Measurements from ENCODE around the gene EIF3D.

The EIF3D gene

GRCh38 chr22:36540867-36541642 is 12.1 kb upstream of the EIF3D start (continued):
- no peak for TF ChIP-seq PATZ1 (CRISPR knock-in tag; IDR thresholded peaks at IDR 0.05; ENCODE audit: borderline replicate concordance)

GRCh38 chr22:36538529-36538928 is 9.6 kb upstream of the EIF3D start:
- ATAC-seq: no peak
- TF ChIP-seq PATZ1 (CRISPR knock-in tag; IDR thresholded peaks at IDR 0.05; ENCODE audit: borderline replicate concordance): no peak
- no peak for TF ChIP-seq PPARA (CRISPR knock-in tag; IDR thresholded peaks at IDR 0.05; ENCODE audit: borderline replicate concordance)
- no peak for TF ChIP-seq SNAI2 (CRISPR knock-in tag; IDR thresholded peaks at IDR 0.05)
- TF ChIP-seq ESRRG (CRISPR knock-in tag; IDR thresholded peaks at IDR 0.05): no peak
- TF ChIP-seq, protein P1, sequence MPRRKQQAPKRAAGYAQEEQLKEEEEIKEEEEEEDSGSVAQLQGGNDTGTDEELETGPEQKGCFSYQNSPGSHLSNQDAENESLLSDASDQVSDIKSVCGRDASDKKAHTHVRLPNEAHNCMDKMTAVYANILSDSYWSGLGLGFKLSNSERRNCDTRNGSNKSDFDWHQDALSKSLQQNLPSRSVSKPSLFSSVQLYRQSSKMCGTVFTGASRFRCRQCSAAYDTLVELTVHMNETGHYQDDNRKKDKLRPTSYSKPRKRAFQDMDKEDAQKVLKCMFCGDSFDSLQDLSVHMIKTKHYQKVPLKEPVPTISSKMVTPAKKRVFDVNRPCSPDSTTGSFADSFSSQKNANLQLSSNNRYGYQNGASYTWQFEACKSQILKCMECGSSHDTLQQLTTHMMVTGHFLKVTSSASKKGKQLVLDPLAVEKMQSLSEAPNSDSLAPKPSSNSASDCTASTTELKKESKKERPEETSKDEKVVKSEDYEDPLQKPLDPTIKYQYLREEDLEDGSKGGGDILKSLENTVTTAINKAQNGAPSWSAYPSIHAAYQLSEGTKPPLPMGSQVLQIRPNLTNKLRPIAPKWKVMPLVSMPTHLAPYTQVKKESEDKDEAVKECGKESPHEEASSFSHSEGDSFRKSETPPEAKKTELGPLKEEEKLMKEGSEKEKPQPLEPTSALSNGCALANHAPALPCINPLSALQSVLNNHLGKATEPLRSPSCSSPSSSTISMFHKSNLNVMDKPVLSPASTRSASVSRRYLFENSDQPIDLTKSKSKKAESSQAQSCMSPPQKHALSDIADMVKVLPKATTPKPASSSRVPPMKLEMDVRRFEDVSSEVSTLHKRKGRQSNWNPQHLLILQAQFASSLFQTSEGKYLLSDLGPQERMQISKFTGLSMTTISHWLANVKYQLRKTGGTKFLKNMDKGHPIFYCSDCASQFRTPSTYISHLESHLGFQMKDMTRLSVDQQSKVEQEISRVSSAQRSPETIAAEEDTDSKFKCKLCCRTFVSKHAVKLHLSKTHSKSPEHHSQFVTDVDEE (CRISPR knock-in tag; IDR thresholded peaks at IDR 0.05): no peak
- no peak for TF ChIP-seq ZNF565 (CRISPR knock-in tag; conservative IDR thresholded peaks at IDR 0.05; ENCODE audit: low read depth)
- TF ChIP-seq, protein P2, sequence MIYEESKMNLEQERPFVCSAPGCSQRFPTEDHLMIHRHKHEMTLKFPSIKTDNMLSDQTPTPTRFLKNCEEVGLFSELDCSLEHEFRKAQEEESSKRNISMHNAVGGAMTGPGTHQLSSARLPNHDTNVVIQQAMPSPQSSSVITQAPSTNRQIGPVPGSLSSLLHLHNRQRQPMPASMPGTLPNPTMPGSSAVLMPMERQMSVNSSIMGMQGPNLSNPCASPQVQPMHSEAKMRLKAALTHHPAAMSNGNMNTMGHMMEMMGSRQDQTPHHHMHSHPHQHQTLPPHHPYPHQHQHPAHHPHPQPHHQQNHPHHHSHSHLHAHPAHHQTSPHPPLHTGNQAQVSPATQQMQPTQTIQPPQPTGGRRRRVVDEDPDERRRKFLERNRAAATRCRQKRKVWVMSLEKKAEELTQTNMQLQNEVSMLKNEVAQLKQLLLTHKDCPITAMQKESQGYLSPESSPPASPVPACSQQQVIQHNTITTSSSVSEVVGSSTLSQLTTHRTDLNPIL (CRISPR knock-in tag; IDR thresholded peaks at IDR 0.05; ENCODE audit: low read depth): no peak
- TF ChIP-seq ZNF70 (CRISPR knock-in tag; IDR thresholded peaks at IDR 0.05): no peak
- TF ChIP-seq, protein P3, sequence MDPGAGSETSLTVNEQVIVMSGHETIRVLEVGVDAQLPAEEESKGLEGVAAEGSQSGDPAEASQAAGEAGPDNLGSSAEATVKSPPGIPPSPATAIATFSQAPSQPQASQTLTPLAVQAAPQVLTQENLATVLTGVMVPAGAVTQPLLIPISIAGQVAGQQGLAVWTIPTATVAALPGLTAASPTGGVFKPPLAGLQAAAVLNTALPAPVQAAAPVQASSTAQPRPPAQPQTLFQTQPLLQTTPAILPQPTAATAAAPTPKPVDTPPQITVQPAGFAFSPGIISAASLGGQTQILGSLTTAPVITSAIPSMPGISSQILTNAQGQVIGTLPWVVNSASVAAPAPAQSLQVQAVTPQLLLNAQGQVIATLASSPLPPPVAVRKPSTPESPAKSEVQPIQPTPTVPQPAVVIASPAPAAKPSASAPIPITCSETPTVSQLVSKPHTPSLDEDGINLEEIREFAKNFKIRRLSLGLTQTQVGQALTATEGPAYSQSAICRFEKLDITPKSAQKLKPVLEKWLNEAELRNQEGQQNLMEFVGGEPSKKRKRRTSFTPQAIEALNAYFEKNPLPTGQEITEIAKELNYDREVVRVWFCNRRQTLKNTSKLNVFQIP (CRISPR knock-in tag; IDR thresholded peaks at IDR 0.05; ENCODE audit: borderline replicate concordance, low read depth): no peak
- TF ChIP-seq OSR1 (CRISPR knock-in tag; IDR thresholded peaks at IDR 0.05): no peak
- no peak for TF ChIP-seq ZFP30 (CRISPR knock-in tag; IDR thresholded peaks at IDR 0.05)
- TF ChIP-seq BACH2 (CRISPR knock-in tag; IDR thresholded peaks at IDR 0.05; ENCODE audit: borderline replicate concordance): no peak
- TF ChIP-seq ZFP3 (CRISPR knock-in tag; IDR thresholded peaks at IDR 0.05): no peak
- TF ChIP-seq CSRNP3 (CRISPR knock-in tag; IDR thresholded peaks at IDR 0.05): no peak
- TF ChIP-seq CSDC2 (CRISPR knock-in tag; IDR thresholded peaks at IDR 0.05): no peak
- TF ChIP-seq RARB (CRISPR knock-in tag; IDR thresholded peaks at IDR 0.05): no peak
- no peak for TF ChIP-seq ZNF8 (CRISPR knock-in tag; IDR thresholded peaks at IDR 0.05)
- TF ChIP-seq TOX (CRISPR knock-in tag; IDR thresholded peaks at IDR 0.05; ENCODE audit: borderline replicate concordance): no peak

GRCh38 chr22:36536717-36537116 is 7.8 kb upstream of the EIF3D start:
- ATAC-seq: no peak
- TF ChIP-seq TOX (CRISPR knock-in tag; IDR thresholded peaks at IDR 0.05; ENCODE audit: borderline replicate concordance) (no peak), ZFP30 (CRISPR knock-in tag; IDR thresholded peaks at IDR 0.05) (no peak), ZNF8 (CRISPR knock-in tag; IDR thresholded peaks at IDR 0.05) (no peak), ISL1 (CRISPR knock-in tag; IDR thresholded peaks at IDR 0.05) (no peak), ESRRG (CRISPR knock-in tag; IDR thresholded peaks at IDR 0.05) (no peak), ARNTL (CRISPR knock-in tag; IDR thresholded peaks at IDR 0.05; ENCODE audit: borderline replicate concordance, low read depth) (no peak), CSRNP3 (CRISPR knock-in tag; IDR thresholded peaks at IDR 0.05) (no peak)
- TF ChIP-seq, protein P1 (CRISPR knock-in tag; IDR thresholded peaks at IDR 0.05): no peak

All from SK-N-SH treated with all-trans-retinoic acid at 6 μM for 48 hours (cell line).